ENCODE results near the gene KAZN.

DNA sequence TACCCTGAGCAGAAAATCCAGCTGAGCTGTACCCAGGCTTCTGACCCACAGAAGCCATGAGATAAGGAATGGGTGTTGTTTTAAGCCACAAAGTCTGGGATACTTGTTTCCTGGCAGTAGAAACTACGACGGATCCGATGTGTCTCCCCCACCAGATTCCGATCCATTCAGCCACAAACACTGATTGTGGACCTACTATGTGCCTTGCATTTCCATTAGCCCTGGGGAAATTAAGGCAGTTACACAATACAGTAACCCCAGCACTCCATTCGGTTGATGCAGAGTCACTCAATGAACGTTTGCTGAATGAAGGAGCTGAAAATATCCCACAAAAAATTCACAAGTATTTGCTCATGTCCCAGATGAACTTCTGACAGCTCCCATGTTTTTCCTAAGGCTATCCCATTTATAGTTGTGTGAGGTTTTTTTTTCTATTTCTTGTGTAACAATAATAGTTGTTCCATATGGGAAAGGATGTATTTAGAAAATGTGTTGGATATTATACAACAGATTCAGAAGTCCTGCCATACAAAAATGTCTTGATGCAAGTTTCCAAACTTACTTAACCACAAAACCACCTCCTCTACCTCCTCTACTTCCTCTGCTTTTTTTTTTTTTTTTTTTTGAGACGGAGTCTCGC is 29.6 kb upstream of the KAZN start:
- TF ChIP-seq SNAI2 (CRISPR knock-in tag; IDR thresholded peaks at IDR 0.05), result no peak
- TF ChIP-seq, protein P1, sequence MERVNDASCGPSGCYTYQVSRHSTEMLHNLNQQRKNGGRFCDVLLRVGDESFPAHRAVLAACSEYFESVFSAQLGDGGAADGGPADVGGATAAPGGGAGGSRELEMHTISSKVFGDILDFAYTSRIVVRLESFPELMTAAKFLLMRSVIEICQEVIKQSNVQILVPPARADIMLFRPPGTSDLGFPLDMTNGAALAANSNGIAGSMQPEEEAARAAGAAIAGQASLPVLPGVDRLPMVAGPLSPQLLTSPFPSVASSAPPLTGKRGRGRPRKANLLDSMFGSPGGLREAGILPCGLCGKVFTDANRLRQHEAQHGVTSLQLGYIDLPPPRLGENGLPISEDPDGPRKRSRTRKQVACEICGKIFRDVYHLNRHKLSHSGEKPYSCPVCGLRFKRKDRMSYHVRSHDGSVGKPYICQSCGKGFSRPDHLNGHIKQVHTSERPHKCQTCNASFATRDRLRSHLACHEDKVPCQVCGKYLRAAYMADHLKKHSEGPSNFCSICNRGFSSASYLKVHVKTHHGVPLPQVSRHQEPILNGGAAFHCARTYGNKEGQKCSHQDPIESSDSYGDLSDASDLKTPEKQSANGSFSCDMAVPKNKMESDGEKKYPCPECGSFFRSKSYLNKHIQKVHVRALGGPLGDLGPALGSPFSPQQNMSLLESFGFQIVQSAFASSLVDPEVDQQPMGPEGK (CRISPR knock-in tag; IDR thresholded peaks at IDR 0.05; ENCODE audit: borderline replicate concordance), result no peak
- no peak for TF ChIP-seq ISL1 (CRISPR knock-in tag; IDR thresholded peaks at IDR 0.05)
- TF ChIP-seq ZC3H10 (CRISPR knock-in tag; IDR thresholded peaks at IDR 0.05), result no peak
